ENCODE results near the gene PSMC4. TPM values are rescaled to one million over a fixed set of nuclear protein-coding genes. Genes with fewer than 3 reads are reported as not detected.

PSMC4 gene
- total and polyA plus RNA-seq, 4 experiments from 2014 or later = 53.1 to 135 (median 76.3) TPM

GRCh38 chr19:39967561-39967960 lies 3.4 kb upstream of the PSMC4 start:
- no peaks in the 10 kb centered on the region for H3K27me3 Mint-ChIP-seq
- no peak overlapping the region for H3K4me3 Mint-ChIP-seq
- no peak for DNase-seq
- peaks cover 38 to 63% (median 49%) of the 10 kb centered on the region in 4 donors for H3K4me1 Mint-ChIP-seq
- no peak overlapping the region for H3K4me3 ChIP-seq (ENCODE audit: low read length in 2 of 2)
- POLR2A ChIA-PET (ENCODE audit: partially characterized antibody) = interaction anchor here (1.3 to 4.7 kb wide), 2 partner anchors 25 to 121 kb away, joined by 3 to 154 read pairs; partner anchors contain the start of gene FBL
- no peaks in the 10 kb centered on the region for H3K9me3 ChIP-seq (ENCODE audit: control insufficient read depth in 1 of 2, low read length in 2 of 2)
- no peaks in the 10 kb centered on the region for H3K36me3 ChIP-seq (ENCODE audit: insufficient read depth, low read length)
- CTCF ChIA-PET (ENCODE audit: partially characterized antibody) = interaction anchor here (3.9 kb wide), 1 partner anchor 12 kb away, joined by 78 read pairs; no protein-coding TSS in a partner anchor
- H3K4me1 ChIP-seq (ENCODE audit: insufficient read depth, low read length) = peaks cover 50% of the 10 kb centered on the region
- intact Hi-C loops (cut with micrococcal nuclease) = no loop called here
- peak overlapping the region in 4 of 7 donors; percentile 53 to 91 (median 80) for H3K27ac Mint-ChIP-seq
- H3K27ac ChIP-seq (ENCODE audit: low read depth, low read length) = no peak overlapping the region
- no peaks in the 10 kb centered on the region for H3K9me3 Mint-ChIP-seq
- H3K36me3 Mint-ChIP-seq = peaks cover 4 to 20% of the 10 kb centered on the region in 2 donors
- no peaks in the 10 kb centered on the region for H3K27me3 ChIP-seq (ENCODE audit: insufficient read depth, low read length)

- H3K36me3 ChIP-seq (ENCODE audit: insufficient read depth, low read length) = peaks cover 6% of the 10 kb centered on the region
- CTCF ChIA-PET (ENCODE audit: partially characterized antibody) = interaction anchor here (1.2 to 4.0 kb wide), 7 partner anchors 13 to 123 kb away, joined by 3 to 151 read pairs (median 55); partner anchors contain the start of gene FBL
- H3K9me3 Mint-ChIP-seq = no peaks in the 10 kb centered on the region
- H3K4me1 ChIP-seq (ENCODE audit: insufficient read depth, low read length) = peaks cover 46% of the 10 kb centered on the region
- no peaks in the 10 kb centered on the region for H3K27me3 ChIP-seq (ENCODE audit: insufficient read depth, low read length)
- peak overlapping the region in 6 of 8 donors; percentile 9 to 100 (median 94) for H3K4me3 Mint-ChIP-seq
- no peaks in the 10 kb centered on the region for H3K9me3 ChIP-seq (ENCODE audit: control insufficient read depth in 1 of 2, low read length in 2 of 2)
- peaks cover 8 to 28% of the 10 kb centered on the region in 2 donors for H3K36me3 Mint-ChIP-seq
- peaks cover 39 to 61% (median 51%) of the 10 kb centered on the region in 4 donors for H3K4me1 Mint-ChIP-seq
- H3K27ac ChIP-seq (ENCODE audit: low read depth, low read length) = peak overlapping the region; percentile 94
- no peak overlapping the region for H3K4me3 ChIP-seq (ENCODE audit: low read length in 2 of 2)
- H3K27ac Mint-ChIP-seq = peak overlapping the region; percentile 91 to 100 (median 99)
- H3K27me3 Mint-ChIP-seq = no peaks in the 10 kb centered on the region
- POLR2A ChIA-PET (ENCODE audit: partially characterized antibody) = interaction anchor here (0.9 to 4.7 kb wide), 11 partner anchors 8 to 122 kb away, joined by 3 to 154 read pairs (median 23); partner anchors contain the start of genes FBL and ZNF546
- intact Hi-C loops (cut with micrococcal nuclease) = no loop called here
- DNase-seq = no peak
Observed at GRCh38 chr19:39968789-39969188, 2.2 kb upstream of the PSMC4 start.

GRCh38 chr19:39969266-39969665 lies 1.7 kb upstream of the PSMC4 start:
- ChIA-PET CTCF (ENCODE audit: partially characterized antibody) (interaction anchor here (1.3 to 4.0 kb wide), 16 partner anchors 8 to 177 kb away, joined by 3 to 151 read pairs (median 29); partner anchors contain the start of genes DYRK1B, FBL, FCGBP and ZNF780B), POLR2A (ENCODE audit: partially characterized antibody) (interaction anchor here (0.9 to 4.7 kb wide), 16 partner anchors 8 to 136 kb away, joined by 3 to 154 read pairs (median 18); partner anchors contain the start of genes DYRK1B, FBL, ZNF546 and ZNF780A)
- Mint-ChIP-seq H3K27ac (peak overlapping the region; percentile 91 to 100 (median 99)), H3K36me3 (peaks cover 10 to 30% of the 10 kb centered on the region in 2 donors), H3K4me1 (peaks cover 37 to 59% (median 49%) of the 10 kb centered on the region in 4 donors), H3K27me3 (no peaks in the 10 kb centered on the region), H3K4me3 (peak overlapping the region; percentile 94 to 100 (median 96)), H3K9me3 (no peaks in the 10 kb centered on the region)
- Histone ChIP-seq H3K4me1 (ENCODE audit: insufficient read depth, low read length) (peaks cover 43% of the 10 kb centered on the region), H3K9me3 (ENCODE audit: control insufficient read depth in 1 of 2, low read length in 2 of 2) (no peaks in the 10 kb centered on the region), H3K4me3 (ENCODE audit: low read length in 2 of 2) (no peak overlapping the region), H3K27me3 (ENCODE audit: insufficient read depth, low read length) (no peaks in the 10 kb centered on the region), H3K36me3 (ENCODE audit: insufficient read depth, low read length) (peaks cover 11% of the 10 kb centered on the region), H3K27ac (ENCODE audit: low read depth, low read length) (peak overlapping the region; percentile 94)
- intact Hi-C loops (cut with micrococcal nuclease) = no loop called here
- DNase-seq = no peak

GRCh38 chr19:39969681-39970424 lies 1.1 kb upstream of the PSMC4 start:
- peaks cover 17% of the 10 kb centered on the region for H3K36me3 ChIP-seq (ENCODE audit: insufficient read depth, low read length)
- ChIA-PET POLR2A (ENCODE audit: partially characterized antibody) (interaction anchor here (0.5 to 4.7 kb wide), 35 partner anchors 9 to 1905 kb away, joined by 3 to 154 read pairs (median 8); partner anchors contain the start of genes DYRK1B, FBL, ZNF546 and ZNF780A), CTCF (ENCODE audit: partially characterized antibody) (interaction anchor here (0.7 to 4.0 kb wide), 32 partner anchors 9 to 529 kb away, joined by 3 to 151 read pairs (median 11); partner anchors contain the start of genes DYRK1B, FBL, FCGBP and MAP3K10)
- no peaks in the 10 kb centered on the region for H3K9me3 Mint-ChIP-seq
- H3K27me3 Mint-ChIP-seq = no peaks in the 10 kb centered on the region
- intact Hi-C loops (cut with micrococcal nuclease) = loop anchor here (1.0 to 5.0 kb wide), 5 partner anchors 17 to 177 kb away; no protein-coding TSS in a partner anchor
- peaks cover 43% of the 10 kb centered on the region for H3K4me1 ChIP-seq (ENCODE audit: insufficient read depth, low read length)
- H3K27ac Mint-ChIP-seq = peak overlapping the region; percentile 91 to 100 (median 99)
- H3K4me3 Mint-ChIP-seq = peak overlapping the region; percentile 94 to 100 (median 96)
- H3K4me3 ChIP-seq (ENCODE audit: low read length in 2 of 2) = peak overlapping the region; percentile 57 to 63
- H3K9me3 ChIP-seq (ENCODE audit: control insufficient read depth in 1 of 2, low read length in 2 of 2) = no peaks in the 10 kb centered on the region
- H3K36me3 Mint-ChIP-seq = peaks cover 13 to 32% of the 10 kb centered on the region in 2 donors
- H3K27me3 ChIP-seq (ENCODE audit: insufficient read depth, low read length) = no peaks in the 10 kb centered on the region
- DNase-seq = peak in 2 of 5 donors; percentile 19 to 29
- H3K27ac ChIP-seq (ENCODE audit: low read depth, low read length) = peak overlapping the region; percentile 94
- peaks cover 39 to 59% (median 49%) of the 10 kb centered on the region in 4 donors for H3K4me1 Mint-ChIP-seq

GRCh38 chr19:39970425-39970674 lies 615 bp upstream of the PSMC4 start:
- intact Hi-C loops (cut with micrococcal nuclease) = loop anchor here (1.0 to 5.0 kb wide), 5 partner anchors 18 to 177 kb away; no protein-coding TSS in a partner anchor
- H3K36me3 ChIP-seq (ENCODE audit: insufficient read depth, low read length) = peaks cover 18% of the 10 kb centered on the region
- Mint-ChIP-seq H3K4me3 (peak overlapping the region; percentile 94 to 100 (median 96)), H3K9me3 (no peaks in the 10 kb centered on the region), H3K27me3 (no peaks in the 10 kb centered on the region), H3K4me1 (peaks cover 40 to 59% (median 49%) of the 10 kb centered on the region in 4 donors), H3K36me3 (peaks cover 16 to 35% of the 10 kb centered on the region in 2 donors), H3K27ac (peak overlapping the region; percentile 91 to 100 (median 99))
- H3K4me3 ChIP-seq (ENCODE audit: low read length in 2 of 2) = peak overlapping the region; percentile 57 to 63
- ChIA-PET CTCF (ENCODE audit: partially characterized antibody) (interaction anchor here (0.7 to 4.0 kb wide), 35 partner anchors 9 to 529 kb away, joined by 3 to 151 read pairs (median 6); partner anchors contain the start of genes DYRK1B, FBL, FCGBP and MAP3K10), POLR2A (ENCODE audit: partially characterized antibody) (interaction anchor here (0.5 to 4.7 kb wide), 35 partner anchors 8 to 1905 kb away, joined by 3 to 154 read pairs (median 8); partner anchors contain the start of genes DYRK1B, FBL, ZNF546 and ZNF780A)
- no peaks in the 10 kb centered on the region for H3K9me3 ChIP-seq (ENCODE audit: control insufficient read depth in 1 of 2, low read length in 2 of 2)
- H3K4me1 ChIP-seq (ENCODE audit: insufficient read depth, low read length) = peaks cover 43% of the 10 kb centered on the region
- no peaks in the 10 kb centered on the region for H3K27me3 ChIP-seq (ENCODE audit: insufficient read depth, low read length)
- peak overlapping the region; percentile 94 for H3K27ac ChIP-seq (ENCODE audit: low read depth, low read length)
- DNase-seq = no peak

- DNase-seq = no peak
- Histone ChIP-seq H3K36me3 (ENCODE audit: insufficient read depth, low read length) (peaks cover 22% of the 10 kb centered on the region), H3K9me3 (ENCODE audit: control insufficient read depth in 1 of 2, low read length in 2 of 2) (no peaks in the 10 kb centered on the region), H3K27ac (ENCODE audit: low read depth, low read length) (peak overlapping the region; percentile 94), H3K27me3 (ENCODE audit: insufficient read depth, low read length) (no peaks in the 10 kb centered on the region), H3K4me3 (ENCODE audit: low read length in 2 of 2) (peak overlapping the region; percentile 63 to 98), H3K4me1 (ENCODE audit: insufficient read depth, low read length) (peaks cover 43% of the 10 kb centered on the region)
- ChIA-PET CTCF (ENCODE audit: partially characterized antibody) (interaction anchor here (0.5 to 4.0 kb wide), 35 partner anchors 10 to 201 kb away, joined by 3 to 151 read pairs (median 6); partner anchors contain the start of genes DYRK1B, FBL, FCGBP and ZNF546), POLR2A (ENCODE audit: partially characterized antibody) (interaction anchor here (1.1 to 4.7 kb wide), 23 partner anchors 9 to 1291 kb away, joined by 3 to 154 read pairs (median 13); partner anchors contain the start of genes DYRK1B, FBL, ZNF546 and ZNF780A)
- Mint-ChIP-seq H3K27ac (peak overlapping the region; percentile 91 to 100 (median 99)), H3K36me3 (peaks cover 21 to 41% of the 10 kb centered on the region in 2 donors), H3K27me3 (no peaks in the 10 kb centered on the region), H3K4me1 (peaks cover 41 to 59% (median 50%) of the 10 kb centered on the region in 4 donors), H3K4me3 (peak overlapping the region; percentile 94 to 100 (median 96)), H3K9me3 (no peaks in the 10 kb centered on the region)
- intact Hi-C loops (cut with micrococcal nuclease) = loop anchor here (1.0 to 5.0 kb wide), 8 partner anchors 19 to 314 kb away; partner anchors contain the start of genes AKT2, DYRK1B, MAP3K10 and ZNF780A
Observed at GRCh38 chr19:39971380-39972035, 543 bp downstream of the PSMC4 start.
